Neuronal stem cell (in vitro differentiated cells): ENCODE data around the gene CAST. TPM values are rescaled to one million over a fixed set of nuclear protein-coding genes. Genes with fewer than 3 reads are reported as not detected.

Experiments used
- DNase-seq: peaks from one replicate; pipeline ENCODE4 v3.0.0-alpha.2; 2013; ENCODE audit warnings: low spot score
- H2AFZ ChIP-seq: one replicate; pipeline ENCODE4 v1.6.1; 2013; ENCODE audit warnings: mild to moderate bottlenecking, low read length, inconsistent platforms
- H2AK5ac ChIP-seq: 2 replicates; pipeline ENCODE4 v1.6.1; 2013; ENCODE audit warnings: low read depth, mild to moderate bottlenecking, inconsistent platforms, low read length, moderate library complexity, mixed read lengths
- H2BK120ac ChIP-seq: 2 replicates; pipeline ENCODE4 v1.6.1; 2013; ENCODE audit warnings: low read depth, mild to moderate bottlenecking, inconsistent platforms, low read length, moderate library complexity, mixed read lengths
- H2BK12ac ChIP-seq: one replicate; pipeline ENCODE4 v1.6.1; 2013; ENCODE audit warnings: low read length, inconsistent platforms
- H2BK15ac ChIP-seq: 2 replicates; pipeline ENCODE4 v1.6.1; 2013; ENCODE audit warnings: mild to moderate bottlenecking, low read length, inconsistent platforms, mixed read lengths
- H2BK5ac ChIP-seq: one replicate; pipeline ENCODE4 v1.6.1; 2013; ENCODE audit warnings: inconsistent platforms, mild to moderate bottlenecking, low read length, moderate library complexity
- H3K14ac ChIP-seq: one replicate; pipeline ENCODE4 v1.6.1; 2013; ENCODE audit warnings: low read length, inconsistent platforms
- H3K18ac ChIP-seq: 2 replicates; pipeline ENCODE4 v1.6.1; 2013; ENCODE audit warnings: low read length, inconsistent platforms
- H3K23ac ChIP-seq: 2 replicates; pipeline ENCODE4 v1.6.1; 2013; ENCODE audit warnings: low read depth, mild to moderate bottlenecking, mixed read lengths, low read length, inconsistent platforms; ENCODE audit not compliant: poor library complexity
- H3K27ac ChIP-seq: replicated peaks from 3 replicates; pipeline ENCODE4 v1.5.1; 2013; ENCODE audit warnings: low read length, inconsistent platforms
- H3K27me3 ChIP-seq, 3 experiments: 2 replicates each; pipeline ENCODE4 v1.6.1; 2013; ENCODE audit warnings: low read length in 3 of 3, mild to moderate bottlenecking in 2 of 3, inconsistent platforms in 1 of 3, low read depth in 1 of 3, mixed read lengths in 1 of 3, moderate library complexity in 1 of 3; ENCODE audit not compliant: control insufficient read depth in 3 of 3, insufficient read depth in 3 of 3
- H3K36me3 ChIP-seq, 2 donors: replicated peaks in 1 of 2; 2 replicates each; pipeline ENCODE4 v1.6.1; 2013; ENCODE audit warnings: low read length in 2 of 2; ENCODE audit not compliant: control insufficient read depth in 2 of 2, insufficient read depth in 2 of 2
- H3K4ac ChIP-seq: 2 replicates; pipeline ENCODE4 v1.6.1; 2013; ENCODE audit warnings: inconsistent platforms, mild to moderate bottlenecking, low read length, moderate library complexity
- H3K4me1 ChIP-seq, 2 donors: 1 replicate in 1 of 2; 2 replicates in 1 of 2; pipeline ENCODE4 v1.6.1; 2013; ENCODE audit warnings: low read length in 2 of 2, low read depth in 1 of 2; ENCODE audit not compliant: control insufficient read depth in 2 of 2, insufficient read depth in 1 of 2
- H3K4me2 ChIP-seq: one replicate; pipeline ENCODE4 v1.6.1; 2013; ENCODE audit warnings: mild to moderate bottlenecking, low read length, inconsistent platforms; ENCODE audit not compliant: insufficient read depth, poor library complexity, severe bottlenecking
- H3K4me3 ChIP-seq, 2 donors: 2 replicates each; pipeline ENCODE4 v1.5.1; 2013; ENCODE audit warnings: low read length in 2 of 2, mild to moderate bottlenecking in 2 of 2, inconsistent platforms in 1 of 2, moderate library complexity in 1 of 2
- H3K79me1 ChIP-seq: one replicate; pipeline ENCODE4 v1.6.1; 2013; ENCODE audit warnings: low read depth, mild to moderate bottlenecking, inconsistent platforms, low read length, moderate library complexity
- H3K9ac ChIP-seq: one replicate; pipeline ENCODE4 v1.6.1; 2013; ENCODE audit warnings: mild to moderate bottlenecking, low read depth, low read length, inconsistent platforms; ENCODE audit not compliant: poor library complexity
- H3K9me3 ChIP-seq, 2 donors: replicated peaks in 1 of 2; 2 replicates each; pipeline versions ENCODE3 to v1.6.1; 2013; ENCODE audit warnings: low read length in 2 of 2, mild to moderate bottlenecking in 2 of 2, inconsistent platforms in 1 of 2, low read depth in 1 of 2, mixed read lengths in 1 of 2, moderate library complexity in 1 of 2; ENCODE audit not compliant: control insufficient read depth in 2 of 2, insufficient read depth in 1 of 2
- H4K8ac ChIP-seq: one replicate; pipeline ENCODE4 v1.6.1; 2013; ENCODE audit warnings: low read depth, mild to moderate bottlenecking, inconsistent platforms, low read length, moderate library complexity
- H4K91ac ChIP-seq: one replicate; pipeline ENCODE4 v1.6.1; 2013; ENCODE audit warnings: low read length, low read depth, mild to moderate bottlenecking, inconsistent platforms; ENCODE audit not compliant: poor library complexity
- WGBS, 2 donors: extraction: QIAGEN DNeasy Blood & Tissue Kit; methylation state at CpG; one replicate each; pipeline ENCODE4 v1.1.7; 2013; ENCODE audit warnings: missing lambda C conversion rate in 2 of 2, mixed read lengths in 1 of 2; ENCODE audit not compliant: insufficient read length in 2 of 2, insufficient replicate concordance in 1 of 2; ENCODE audit errors: extremely low coverage in 2 of 2; 5-methylcytosine and 5-hydroxymethylcytosine counted together
- polyA plus RNA-seq, 2 experiments: library from polyadenylated mRNA; stranded (reverse); fragments of 200-250 nt; gene quantifications; one replicate each; pipeline ENCODE4 v1.2.3, GENCODE V29; 2013

CAST gene
- 46.2 TPM for polyA plus RNA-seq (2013, experiment 1 of 2)
- polyA plus RNA-seq (2013, experiment 2 of 2): 48.1 TPM

- peak within 1 kb of the TSS; percentile 33 for H2BK5ac ChIP-seq
- H2AK5ac ChIP-seq: no peak within 1 kb of the TSS
- H3K79me1 ChIP-seq: no peaks in the 10 kb centered on the region
- H3K4me2 ChIP-seq: peak within 1 kb of the TSS; percentile 99
- H3K23ac ChIP-seq: no peak within 1 kb of the TSS
- peak within 1 kb of the TSS; percentile 32 for H3K27ac ChIP-seq
- no peak within 1 kb of the TSS for H3K14ac ChIP-seq
- DNase-seq: peak; percentile 84
- H3K27me3 ChIP-seq: peaks cover 0 to 15% (median 11%) of the 10 kb centered on the region in 3 experiments
- peak within 1 kb of the TSS; percentile 63 for H2BK12ac ChIP-seq
- WGBS, 2 donors: no CpG with 5 or more reads among the region's 75 CpGs
- peak within 1 kb of the TSS; percentile 73 for H2BK15ac ChIP-seq
- H2AFZ ChIP-seq: peak within 1 kb of the TSS; percentile 96
- no peak within 1 kb of the TSS for H2BK120ac ChIP-seq
- no peak within 1 kb of the TSS for H4K8ac ChIP-seq
- peaks cover 3 to 11% of the 10 kb centered on the region in 2 donors for H3K4me1 ChIP-seq
- H3K9me3 ChIP-seq: no peaks in the 10 kb centered on the region
- H4K91ac ChIP-seq: no peak within 1 kb of the TSS
- peak within 1 kb of the TSS; percentile 87 for H3K9ac ChIP-seq
- peak within 1 kb of the TSS; percentile 76 to 97 for H3K4me3 ChIP-seq
- peak within 1 kb of the TSS; percentile 92 for H3K18ac ChIP-seq
- H3K36me3 ChIP-seq: no peaks in the 10 kb centered on the region
- H3K4ac ChIP-seq: no peak within 1 kb of the TSS
Observed at GRCh38 chr5:96661855-96662724, at the start of gene CAST. Gene CAST, plus strand, starts transcription at chr5:96662376. Its CDS starts 47 bp downstream, at chr5:96662423.

- no peak overlapping the region for H3K4me3 ChIP-seq
- H2BK12ac ChIP-seq: no peak overlapping the region
- H3K36me3 ChIP-seq: no peaks in the 10 kb centered on the region
- H2BK15ac ChIP-seq: no peak overlapping the region
- no CpG with 5 or more reads among the region's 6 CpGs for WGBS, 2 donors
- H3K9ac ChIP-seq: no peak overlapping the region
- no peak overlapping the region for H3K23ac ChIP-seq
- peak overlapping the region; percentile 36 for H3K27ac ChIP-seq
- no peak overlapping the region for H4K91ac ChIP-seq
- no peak overlapping the region for H2BK120ac ChIP-seq
- no peak overlapping the region for H2BK5ac ChIP-seq
- H3K18ac ChIP-seq: no peak overlapping the region
- no peak overlapping the region for H3K4me2 ChIP-seq
- H3K27me3 ChIP-seq: no peaks in the 10 kb centered on the region
- H3K14ac ChIP-seq: no peak overlapping the region
- H3K4me1 ChIP-seq: peaks cover 0 to 1% of the 10 kb centered on the region in 2 donors
- no peak overlapping the region for H4K8ac ChIP-seq
- no peak overlapping the region for H3K4ac ChIP-seq
- H3K9me3 ChIP-seq: peaks cover 6% of the 10 kb centered on the region in 2 donors
- H2AK5ac ChIP-seq: no peak overlapping the region
- DNase-seq: peak; percentile 66
- H2AFZ ChIP-seq: peak overlapping the region; percentile 73
- no peaks in the 10 kb centered on the region for H3K79me1 ChIP-seq
Observed at GRCh38 chr5:96614110-96614691, 48.0 kb upstream of the CAST start.

- WGBS, 2 donors: no CpG with 5 or more reads among the region's 3 CpGs
Observed at GRCh38 chr5:96615223-96615622, 47.0 kb upstream of the CAST start.

GRCh38 chr5:96616801-96617200 is 45.4 kb upstream of the CAST start:
- no peaks in the 10 kb centered on the region for H3K79me1 ChIP-seq
- no peak overlapping the region for H3K4me2 ChIP-seq
- no peak overlapping the region for H3K4ac ChIP-seq
- H3K14ac ChIP-seq: no peak overlapping the region
- no peak overlapping the region for H3K23ac ChIP-seq
- WGBS, 2 donors: no CpG with 5 or more reads among the region's 3 CpGs
- H3K36me3 ChIP-seq: no peaks in the 10 kb centered on the region
- H3K18ac ChIP-seq: no peak overlapping the region
- no peaks in the 10 kb centered on the region for H3K27me3 ChIP-seq
- H2AK5ac ChIP-seq: no peak overlapping the region
- H2BK5ac ChIP-seq: no peak overlapping the region
- H2BK12ac ChIP-seq: no peak overlapping the region
- H4K8ac ChIP-seq: no peak overlapping the region
- H3K9me3 ChIP-seq: peaks cover 6% of the 10 kb centered on the region in 2 donors
- H2AFZ ChIP-seq: no peak overlapping the region
- H3K27ac ChIP-seq: no peak overlapping the region
- no peak overlapping the region for H4K91ac ChIP-seq
- no peak overlapping the region for H2BK15ac ChIP-seq
- H3K9ac ChIP-seq: no peak overlapping the region
- no peak overlapping the region for H3K4me3 ChIP-seq
- DNase-seq: no peak
- peaks cover 0 to 1% of the 10 kb centered on the region in 2 donors for H3K4me1 ChIP-seq
- no peak overlapping the region for H2BK120ac ChIP-seq

More at GRCh38 chr5:96615223-96615622, 47.0 kb upstream of the CAST start:
- H3K9me3 ChIP-seq: peaks cover 6% of the 10 kb centered on the region in 2 donors
- no peak overlapping the region for H2AK5ac ChIP-seq
- H2BK15ac ChIP-seq: peak overlapping the region; percentile 23
- no peak for DNase-seq
- no peak overlapping the region for H3K4me2 ChIP-seq
- H3K4ac ChIP-seq: no peak overlapping the region
- H3K18ac ChIP-seq: peak overlapping the region; percentile 6
- H3K4me3 ChIP-seq: no peak overlapping the region
- no peak overlapping the region for H3K23ac ChIP-seq
- H3K4me1 ChIP-seq: peaks cover 0 to 1% of the 10 kb centered on the region in 2 donors
- no peak overlapping the region for H3K27ac ChIP-seq
- H2BK12ac ChIP-seq: no peak overlapping the region
- H4K91ac ChIP-seq: no peak overlapping the region
- no peak overlapping the region for H2AFZ ChIP-seq
- H4K8ac ChIP-seq: no peak overlapping the region
- H3K36me3 ChIP-seq: no peaks in the 10 kb centered on the region
- H3K9ac ChIP-seq: no peak overlapping the region
- no peak overlapping the region for H2BK5ac ChIP-seq
- H3K14ac ChIP-seq: no peak overlapping the region
- no peaks in the 10 kb centered on the region for H3K27me3 ChIP-seq
- no peaks in the 10 kb centered on the region for H3K79me1 ChIP-seq
- H2BK120ac ChIP-seq: no peak overlapping the region
